ENCODE data around the gene KLHL25. TPM values are rescaled to one million over a fixed set of nuclear protein-coding genes. Genes with fewer than 3 reads are reported as not detected.
"Not testable (repeated sequence)": the region's sequence is repeated elsewhere in the genome, so short reads cannot be mapped to it uniquely, and the experiment has no call there.

The KLHL25 gene
- 5.7 and 5.8 TPM in 2 replicates for total RNA-seq

- intact Hi-C loops (cut with micrococcal nuclease), result loop anchor here (1.0 to 5.0 kb wide), 4 partner anchors 9 to 62 kb away; no protein-coding TSS in a partner anchor
Observed at GRCh38 chr15:85794598-85795336, at the start of gene KLHL25. Gene KLHL25, minus strand, starts transcription at chr15:85794925. Its CDS starts 25,115 bp downstream, at chr15:85769810.

- intact Hi-C loops (cut with micrococcal nuclease), result loop anchor here (1.0 to 5.0 kb wide), 3 partner anchors 46 to 223 kb away; partner anchors contain the start of gene KLHL25
Observed at GRCh38 chr15:85840802-85841152, 46.1 kb upstream of the KLHL25 start.

GRCh38 chr15:85840079-85840801 lies 45.5 kb upstream of the KLHL25 start:
- intact Hi-C loops (cut with micrococcal nuclease), result loop anchor here (1.0 to 5.0 kb wide), 3 partner anchors 46 to 223 kb away; partner anchors contain the start of gene KLHL25

GRCh38 chr15:85839643-85840042 lies 44.9 kb upstream of the KLHL25 start:
- intact Hi-C loops (cut with micrococcal nuclease), result loop anchor here (1.0 to 5.0 kb wide), 3 partner anchors 45 to 222 kb away; partner anchors contain the start of gene KLHL25

- intact Hi-C loops (cut with micrococcal nuclease), result no loop called here
Observed at GRCh38 chr15:85838655-85839054, 43.9 kb upstream of the KLHL25 start.

- intact Hi-C loops (cut with micrococcal nuclease), result no loop called here
Observed at GRCh38 chr15:85837881-85838280, 43.2 kb upstream of the KLHL25 start.

- intact Hi-C loops (cut with micrococcal nuclease), result no loop called here
Observed at GRCh38 chr15:85837011-85837433, 42.3 kb upstream of the KLHL25 start.

- intact Hi-C loops (cut with micrococcal nuclease), result no loop called here
Observed at GRCh38 chr15:85834651-85835050, 39.9 kb upstream of the KLHL25 start.

GRCh38 chr15:85832394-85832793 lies 37.7 kb upstream of the KLHL25 start:
- intact Hi-C loops (cut with micrococcal nuclease), result no loop called here

- intact Hi-C loops (cut with micrococcal nuclease), result no loop called here
Observed at GRCh38 chr15:85831415-85832113, 36.8 kb upstream of the KLHL25 start.

- intact Hi-C loops (cut with micrococcal nuclease), result not testable (repeated sequence)
Observed at GRCh38 chr15:85829754-85830153, 35.0 kb upstream of the KLHL25 start.

GRCh38 chr15:85828874-85829273 lies 34.1 kb upstream of the KLHL25 start:
- intact Hi-C loops (cut with micrococcal nuclease), result no loop called here

GRCh38 chr15:85828126-85828525 lies 33.4 kb upstream of the KLHL25 start:
- intact Hi-C loops (cut with micrococcal nuclease), result no loop called here

- intact Hi-C loops (cut with micrococcal nuclease), result no loop called here
Observed at GRCh38 chr15:85826756-85827515, 32.2 kb upstream of the KLHL25 start.

GRCh38 chr15:85825719-85826118 lies 31.0 kb upstream of the KLHL25 start:
- intact Hi-C loops (cut with micrococcal nuclease), result no loop called here

GRCh38 chr15:85825118-85825517 lies 30.4 kb upstream of the KLHL25 start:
- intact Hi-C loops (cut with micrococcal nuclease), result no loop called here

- intact Hi-C loops (cut with micrococcal nuclease), result no loop called here
Observed at GRCh38 chr15:85821545-85821944, 26.8 kb upstream of the KLHL25 start.

GRCh38 chr15:85819938-85820337 lies 25.2 kb upstream of the KLHL25 start:
- intact Hi-C loops (cut with micrococcal nuclease), result no loop called here

GRCh38 chr15:85813234-85813633 lies 18.5 kb upstream of the KLHL25 start:
- intact Hi-C loops (cut with micrococcal nuclease), result no loop called here

GRCh38 chr15:85810075-85810474 lies 15.3 kb upstream of the KLHL25 start:
- intact Hi-C loops (cut with micrococcal nuclease), result no loop called here

GRCh38 chr15:85805420-85805819 lies 10.7 kb upstream of the KLHL25 start:
- intact Hi-C loops (cut with micrococcal nuclease), result no loop called here
